ENCODE data around the gene NFIB.

NFIB gene

DNA sequence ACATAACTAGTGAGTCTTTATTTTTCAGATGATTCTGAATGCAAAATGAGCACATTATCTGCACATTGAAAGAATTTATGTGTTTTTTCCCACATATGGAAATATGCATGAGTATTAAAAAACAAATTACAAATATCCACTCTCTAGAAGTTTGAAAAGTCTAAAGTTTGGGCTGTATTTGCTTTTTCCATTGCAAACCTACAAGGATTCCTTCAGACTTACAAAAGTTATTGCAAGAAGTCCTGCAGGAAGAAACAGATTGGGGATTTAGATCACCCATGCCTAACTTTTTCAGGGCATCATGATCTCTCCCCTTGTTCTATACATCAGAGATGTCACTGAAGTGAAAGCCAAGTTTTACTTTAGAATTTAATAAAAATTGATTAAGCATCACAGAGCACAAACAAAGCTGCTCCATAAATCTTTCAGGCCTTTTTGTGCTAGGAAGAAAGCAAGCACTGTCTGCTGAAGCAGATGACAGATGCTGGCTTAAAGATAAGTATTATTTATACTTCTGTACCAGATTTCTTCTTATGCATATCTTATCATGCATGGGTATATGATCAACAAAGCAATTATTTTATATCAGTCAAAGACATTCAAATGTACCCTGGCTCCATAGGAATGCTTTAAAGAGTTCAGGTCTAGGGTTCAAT lies 71.7 kb downstream of the NFIB start:
- no peak for DNase-seq (ENCODE audit: low spot score)

DNA sequence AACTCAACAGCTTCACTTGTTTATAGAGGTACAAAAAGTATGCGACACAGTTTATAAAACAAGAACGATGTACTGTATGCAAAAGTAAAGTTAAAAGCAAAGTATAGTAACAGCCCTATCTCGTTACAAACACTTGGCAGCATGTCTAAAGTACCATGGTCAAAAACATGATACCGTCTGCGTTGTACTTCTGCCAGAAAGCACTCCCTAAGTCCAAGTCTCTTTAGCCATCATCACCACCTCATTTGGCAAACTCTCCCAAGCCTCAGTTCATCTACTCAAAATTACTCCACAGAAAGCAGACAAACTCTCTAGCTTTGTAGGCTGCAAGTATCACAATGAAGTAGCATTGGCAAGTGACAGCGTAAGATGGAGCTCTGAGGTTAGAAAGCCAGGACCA lies 73.4 kb downstream of the NFIB start:
- DNase-seq (ENCODE audit: low spot score): no peak

GRCh38 chr9:14238518-14238917 lies 75.4 kb downstream of the NFIB start:
- no peak for DNase-seq (ENCODE audit: low spot score)

DNA sequence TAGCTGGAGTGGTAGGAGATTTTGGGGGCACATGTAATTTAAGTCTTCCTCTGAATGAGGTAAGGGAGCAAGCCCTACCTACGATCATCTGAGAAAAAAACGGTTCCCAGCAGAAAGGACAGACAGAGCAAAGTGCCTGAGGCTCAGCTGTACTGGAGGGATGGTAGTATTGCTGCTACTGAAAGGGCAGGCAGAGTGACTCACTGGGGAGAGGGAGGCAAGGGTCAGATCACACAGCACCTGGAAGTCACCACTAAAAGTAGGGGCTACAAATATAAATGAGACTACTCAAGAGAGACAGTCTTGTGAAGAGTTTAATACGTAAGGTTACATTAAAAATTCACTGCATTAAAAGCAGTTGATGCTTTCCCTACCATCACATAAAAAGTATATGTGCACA lies 75.9 kb downstream of the NFIB start:
- no peak for DNase-seq (ENCODE audit: low spot score)

GRCh38 chr9:14236591-14236990 lies 77.3 kb downstream of the NFIB start:
- no peak for DNase-seq (ENCODE audit: low spot score)

GRCh38 chr9:14232111-14232510 lies 81.8 kb downstream of the NFIB start:
- no peak for DNase-seq (ENCODE audit: low spot score)

DNA sequence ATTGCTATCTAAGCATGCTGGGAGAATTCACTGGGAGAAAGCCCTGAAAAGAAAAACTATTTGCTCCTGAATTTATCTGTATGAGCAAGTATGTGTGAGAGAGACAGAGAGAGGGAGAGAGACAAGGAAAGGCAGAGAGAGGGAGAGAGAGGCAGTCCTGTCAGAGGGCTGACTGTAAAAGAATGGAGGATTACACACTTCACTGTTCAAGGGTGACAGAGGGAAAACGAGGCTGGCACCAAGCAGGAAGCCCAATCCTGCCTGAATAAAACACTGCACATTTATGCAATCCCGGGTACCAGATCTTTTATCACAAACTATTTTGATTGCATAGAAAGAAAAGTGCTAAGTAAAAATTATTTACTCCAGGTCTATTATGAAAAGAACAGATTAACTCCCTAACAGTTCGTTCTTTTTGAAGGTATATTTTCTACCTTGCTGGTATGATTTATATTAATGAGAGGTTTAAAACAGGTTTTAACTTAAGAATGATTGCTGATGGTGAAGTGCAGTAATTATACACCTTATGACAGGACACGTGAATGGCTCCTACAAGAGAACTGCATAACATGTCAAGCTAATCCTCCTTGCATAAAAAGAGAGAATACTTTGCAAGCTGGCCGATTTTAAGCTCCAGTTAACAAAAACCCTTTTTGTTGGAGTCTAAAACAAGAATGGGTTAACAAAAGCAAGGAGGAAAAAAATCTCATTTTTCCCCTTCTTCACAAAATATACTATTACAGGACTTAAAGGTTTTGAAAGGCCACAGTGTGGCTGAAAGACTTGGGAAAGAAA lies 82.5 kb downstream of the NFIB start:
- DNase-seq (ENCODE audit: low spot score): no peak

DNA sequence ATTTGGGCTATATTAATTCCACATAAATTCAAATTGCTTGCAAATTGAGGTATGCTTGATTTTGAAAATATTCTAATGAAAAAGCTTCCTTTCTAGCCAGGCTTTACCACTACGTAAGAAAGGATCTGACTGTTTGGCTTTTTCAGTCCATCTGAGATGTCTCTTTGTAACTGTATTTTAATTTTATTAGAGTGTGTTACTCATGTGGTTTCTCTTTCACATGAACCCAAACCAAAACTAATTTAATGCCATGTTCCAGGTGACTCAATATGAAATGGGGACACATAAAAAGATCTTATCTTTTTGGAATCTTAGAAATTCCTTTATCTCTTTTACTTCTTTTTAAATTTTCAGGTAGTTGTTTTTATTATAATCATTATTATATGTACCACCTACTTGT lies 85.3 kb downstream of the NFIB start:
- DNase-seq (ENCODE audit: low spot score): no peak

DNA sequence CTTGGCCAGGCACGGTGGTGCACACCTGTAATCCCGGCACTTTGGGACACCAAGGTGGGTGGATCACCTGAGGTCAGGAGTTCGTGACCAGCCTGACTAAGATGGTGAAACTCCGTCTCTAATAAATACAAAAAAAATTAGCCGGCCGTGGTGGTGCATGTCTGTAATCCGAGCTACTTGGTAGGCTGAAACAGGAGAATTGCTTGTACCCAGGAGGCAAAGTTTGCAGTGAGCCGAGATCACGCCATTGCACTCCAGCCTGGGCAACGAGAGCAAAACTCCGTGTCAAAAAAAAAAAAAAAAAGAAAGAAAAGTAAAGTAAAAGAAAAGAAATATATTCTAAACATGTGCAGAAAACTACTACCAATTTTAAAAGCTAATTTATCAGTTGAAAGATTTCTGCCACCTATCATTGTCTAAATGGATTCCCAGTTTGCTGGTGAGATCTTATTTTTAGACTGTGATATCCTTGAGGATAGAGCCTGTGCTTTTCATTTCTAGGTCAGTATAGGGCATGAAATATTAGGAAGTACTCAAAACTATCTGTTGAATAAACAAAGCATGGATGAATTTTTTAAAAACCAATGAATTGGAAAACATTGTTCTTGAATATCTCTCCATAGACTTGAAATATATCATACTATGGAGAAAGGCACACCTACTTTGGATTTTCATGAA lies 86.9 kb downstream of the NFIB start:
- no peak for DNase-seq (ENCODE audit: low spot score)

GRCh38 chr9:14223081-14223480 lies 90.9 kb downstream of the NFIB start:
- DNase-seq (ENCODE audit: low spot score): no peak

DNA sequence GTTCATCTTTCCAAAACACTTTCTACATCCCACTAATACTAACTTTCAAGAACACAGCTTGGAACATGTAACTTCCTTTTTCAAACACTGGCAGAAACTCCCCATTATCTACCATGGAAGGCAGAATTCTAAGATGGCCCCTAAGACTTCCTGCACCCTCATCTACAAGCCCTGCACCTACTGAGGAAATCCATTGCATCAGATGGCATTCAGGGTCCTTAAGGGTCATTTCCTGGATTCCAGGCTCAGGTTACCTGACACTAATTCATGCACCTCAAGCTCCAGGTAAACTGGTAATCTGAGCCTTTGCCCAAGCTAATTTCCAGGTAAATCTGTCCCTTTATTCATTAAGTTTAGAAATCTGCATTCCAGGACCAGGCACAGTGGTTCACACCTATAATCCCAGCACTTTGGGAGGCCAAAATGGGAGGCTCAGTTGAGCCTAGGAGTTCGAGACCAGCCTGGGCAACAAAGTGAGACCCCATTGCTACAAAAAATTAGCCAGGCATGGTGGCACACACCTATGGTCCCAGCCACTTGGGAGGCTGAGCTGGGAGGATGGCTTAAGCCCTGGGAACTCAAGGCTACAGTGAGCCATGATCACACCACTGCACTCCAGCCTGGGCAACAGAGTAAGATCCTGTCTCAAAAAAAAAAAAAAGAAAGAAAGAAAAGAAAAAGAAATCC lies 91.6 kb downstream of the NFIB start:
- no peak for DNase-seq (ENCODE audit: low spot score)

DNA sequence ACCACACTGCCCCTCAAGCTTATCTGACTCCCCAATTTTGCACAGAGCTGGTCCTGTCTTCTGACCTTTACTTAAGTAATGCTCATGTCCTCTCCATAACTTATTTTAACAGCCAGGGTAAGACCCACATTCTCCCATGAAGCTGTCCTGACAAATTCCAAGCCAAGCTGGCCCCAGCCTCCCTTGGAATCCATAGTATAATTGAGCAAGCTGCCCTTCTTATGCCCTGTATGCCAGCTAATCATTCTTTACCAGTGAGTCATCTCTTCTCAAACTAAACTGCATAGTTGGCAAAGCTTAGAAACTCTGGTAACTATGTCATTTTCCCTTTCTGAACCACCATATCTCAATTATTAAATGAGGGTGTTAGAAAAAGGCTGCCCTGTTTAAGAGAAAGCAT lies 92.4 kb downstream of the NFIB start:
- DNase-seq (ENCODE audit: low spot score): no peak

GRCh38 chr9:14221119-14221518 lies 92.8 kb downstream of the NFIB start:
- no peak for DNase-seq (ENCODE audit: low spot score)

- DNase-seq (ENCODE audit: low spot score): no peak
Observed at GRCh38 chr9:14220256-14220655, 93.7 kb downstream of the NFIB start.

DNA sequence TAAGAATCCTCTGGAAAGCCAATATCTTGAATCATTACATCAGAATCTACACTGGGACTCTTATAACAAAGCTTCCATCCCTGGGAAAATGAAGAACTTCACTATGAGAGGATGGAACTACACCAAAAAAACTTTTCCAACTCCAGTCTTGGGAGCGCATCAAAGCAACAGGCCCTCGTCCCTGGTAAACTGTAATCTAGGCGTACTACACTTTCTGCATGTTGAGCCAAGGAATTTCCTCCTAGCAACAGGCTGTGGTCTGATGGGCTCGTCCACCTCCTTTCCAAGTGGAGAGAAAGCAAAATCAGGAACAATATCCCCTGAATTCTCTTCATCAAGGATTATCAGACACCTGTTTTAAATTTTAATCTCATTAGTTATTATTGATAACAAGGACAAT lies 94.1 kb downstream of the NFIB start:
- no peak for DNase-seq (ENCODE audit: low spot score)

DNA sequence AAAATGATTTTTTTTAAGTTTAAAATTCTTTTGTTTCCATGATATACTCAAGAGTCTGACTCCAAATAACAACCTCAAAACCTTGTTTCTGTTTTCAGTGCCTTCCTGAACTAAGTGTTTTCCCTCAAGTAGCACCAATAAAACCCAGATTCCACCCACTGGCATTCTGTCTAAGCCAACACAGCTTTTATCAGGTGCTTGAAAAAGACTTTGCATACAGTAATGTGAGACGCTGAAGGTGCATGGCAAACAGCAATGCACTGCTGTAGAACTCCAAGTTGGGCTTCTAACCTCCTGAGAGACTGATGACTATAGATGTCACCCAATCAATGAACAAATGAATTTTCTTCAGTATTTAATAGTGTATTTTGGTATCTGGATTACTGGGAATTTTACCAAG lies 95.7 kb downstream of the NFIB start:
- DNase-seq (ENCODE audit: low spot score): no peak

DNA sequence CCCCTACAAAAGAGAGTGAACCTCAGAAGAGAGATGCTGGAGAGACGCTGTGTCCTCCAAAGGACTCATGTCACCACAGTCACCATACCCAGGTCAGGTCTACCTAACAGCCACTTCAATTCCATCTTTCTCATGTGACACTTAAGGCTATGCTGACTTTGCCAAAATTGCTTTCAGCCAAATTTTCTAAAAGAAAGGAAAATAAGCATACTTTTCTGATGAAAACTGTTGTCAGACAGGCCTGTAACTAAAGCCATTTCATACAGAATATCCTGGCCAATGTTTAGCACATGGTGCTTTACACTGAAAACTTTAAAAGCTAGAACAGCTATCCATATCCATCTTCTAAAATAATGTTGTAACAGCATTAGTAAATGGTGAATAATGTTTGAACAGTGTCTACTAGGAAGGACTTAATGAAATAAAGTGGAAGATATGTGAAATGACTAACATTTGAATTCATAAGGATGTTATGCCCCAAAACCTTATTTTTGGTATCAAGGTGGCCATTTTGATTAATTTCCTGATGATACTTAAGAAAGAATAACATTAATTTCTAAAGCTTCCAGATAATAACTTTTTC lies 97.2 kb downstream of the NFIB start:
- DNase-seq (ENCODE audit: low spot score): no peak

GRCh38 chr9:14215614-14216013 lies 98.3 kb downstream of the NFIB start:
- DNase-seq (ENCODE audit: low spot score): no peak

DNA sequence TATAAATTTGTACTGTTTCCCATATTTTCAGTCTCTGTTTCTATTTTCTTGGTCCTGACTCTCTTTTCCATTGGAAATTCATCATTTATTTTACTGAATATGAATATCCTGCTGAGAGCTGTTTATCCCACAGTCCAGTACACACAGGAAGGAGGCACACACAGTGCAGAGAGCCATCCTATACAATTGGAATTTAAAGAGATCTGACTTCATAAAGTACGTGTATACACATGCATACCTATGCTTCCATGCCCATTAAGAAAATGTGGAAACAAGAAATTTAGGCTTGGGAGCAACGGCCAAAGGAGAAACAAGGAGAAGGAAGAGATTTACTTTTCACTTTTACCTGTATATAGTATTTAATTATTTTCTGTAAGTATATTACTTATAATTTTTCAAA lies 99.2 kb downstream of the NFIB start:
- no peak for DNase-seq (ENCODE audit: low spot score)

GRCh38 chr9:14214065-14214684 lies 99.8 kb downstream of the NFIB start:
- no peak for DNase-seq (ENCODE audit: low spot score)

DNA sequence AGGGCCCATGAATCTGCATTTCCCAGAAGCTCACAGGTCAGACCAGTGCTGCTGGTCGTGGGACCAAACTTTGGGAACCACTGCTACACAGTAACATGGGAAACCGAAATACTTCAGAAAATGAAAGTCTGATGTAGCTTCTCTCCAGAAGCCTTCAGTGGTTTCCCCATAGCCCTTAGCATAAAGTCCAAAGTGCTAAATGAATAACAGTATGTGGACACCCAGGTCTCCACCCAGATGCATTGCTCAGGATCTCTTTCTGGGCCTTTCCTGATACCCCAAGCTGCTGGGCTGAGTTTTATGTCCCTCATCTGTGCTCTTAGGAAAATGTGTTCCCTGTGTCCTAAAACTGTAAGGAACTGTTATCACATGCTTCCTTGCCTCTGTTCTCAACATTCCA lies 100.4 kb downstream of the NFIB start:
- DNase-seq (ENCODE audit: low spot score): no peak
